Transverse colon (tissue), 4 donors: ENCODE measurements around the gene TMEM205. TPM values are rescaled to one million over a fixed set of nuclear protein-coding genes. Genes with fewer than 3 reads are reported as not detected.

ENCODE experiments used
- DNase-seq: peaks from one replicate; pipeline ENCODE4 v3.0.0-alpha.2; 2019
- H3K27ac ChIP-seq, 4 donors: fragments of 200-600 bp; sonication (generic); 2 replicates each; pipeline ENCODE4 v1.5.1; 2016 to 2018; ENCODE audit warnings: inconsistent platforms in 4 of 4
- H3K27me3 ChIP-seq: fragments of 200-600 bp; sonication (generic); 2 replicates; pipeline ENCODE4 v1.5.1; 2017; ENCODE audit warnings: inconsistent platforms
- H3K36me3 ChIP-seq, 4 donors: fragments of 200-600 bp; sonication (generic); 2 replicates each; pipeline ENCODE4 v1.5.1; 2017 to 2019; ENCODE audit warnings: inconsistent platforms in 4 of 4
- H3K4me1 ChIP-seq, 4 donors: fragments of 200-600 bp; sonication (generic); 2 replicates each; pipeline ENCODE4 v1.5.1; 2017 to 2020; ENCODE audit warnings: inconsistent platforms in 4 of 4
- H3K4me3 ChIP-seq, 4 donors: fragments of 200-600 bp; sonication (generic); 1 replicate in 1 of 4; 2 replicates in 3 of 4; pipeline versions ENCODE4 v1.5.1 to v1.6.1; 2017 to 2019; ENCODE audit warnings: inconsistent platforms in 4 of 4
- H3K9me3 ChIP-seq, 2 donors: fragments of 200-600 bp; sonication (generic); 2 replicates each; pipeline ENCODE4 v1.5.1; 2017 to 2019; ENCODE audit warnings: inconsistent platforms in 2 of 2
- EP300 ChIP-seq: sonication (generic); formaldehyde crosslinking; IDR thresholded peaks from one replicate; pipeline ENCODE4 v1.6.1; 2017; ENCODE audit warnings: antibody characterized with exemption, low read depth
- POLR2A ChIP-seq: fragments of 450-650 bp; IDR thresholded peaks from one replicate; pipeline ENCODE4 v1.6.1; 2016; ENCODE audit warnings: antibody characterized with exemption, mild to moderate bottlenecking, moderate library complexity
- POLR2AphosphoS5 ChIP-seq, 3 donors: sonication (generic); formaldehyde crosslinking; IDR thresholded peaks; one replicate each; pipeline ENCODE4 v1.6.1; 2016; ENCODE audit warnings: antibody characterized with exemption in 3 of 3
- WGBS, 2 donors: methylation state at CpG; one replicate each; pipeline ENCODE4 v1.1.5; 2018; ENCODE audit warnings: low coverage in 1 of 2; 5-methylcytosine and 5-hydroxymethylcytosine counted together
- in situ Hi-C, 4 donors: fragments of 200-750 bp; cut with MboI; loops; one replicate each; pipeline versions ENCODE4 v1.15.0 to v1.15.1; 2017; ENCODE audit warnings: low sequenced_read_pairs in 3 of 4, low pct_ligation_motif_present in 1 of 4, low pct_unique_long_range_greater_than_20kb in 1 of 4
- intact Hi-C: fragments of 100-400 bp; cut with DNase I; formaldehyde crosslinking; loops from one replicate; pipeline ENCODE4 v1.15.1; 2023; ENCODE audit warnings: low total_unique reads
- total RNA-seq, 4 donors: library from RNA; depleted of rRNA; stranded (reverse); fragments of >200 nt; gene quantifications; one replicate each; pipeline ENCODE4 v1.1.0, GENCODE V29; 2016
- TF ChIP-seq, protein P1 (sequence below), 5 experiments: fragments of 200-600 bp in 3 of 5; fragments of 450-650 bp in 2 of 5; sonication (generic) in 3 of 5; IDR thresholded peaks; 1 replicate in 2 of 5; 2 replicates in 3 of 5; pipeline ENCODE4 v1.5.1; 2016 to 2017; ENCODE audit warnings: antibody characterized with exemption in 5 of 5, inconsistent platforms in 3 of 5, mild to moderate bottlenecking in 2 of 5, moderate library complexity in 1 of 5

The TMEM205 gene
- total RNA-seq, 4 donors from 2014 or later = 18.7 to 163 (median 88.4) TPM

DNA sequence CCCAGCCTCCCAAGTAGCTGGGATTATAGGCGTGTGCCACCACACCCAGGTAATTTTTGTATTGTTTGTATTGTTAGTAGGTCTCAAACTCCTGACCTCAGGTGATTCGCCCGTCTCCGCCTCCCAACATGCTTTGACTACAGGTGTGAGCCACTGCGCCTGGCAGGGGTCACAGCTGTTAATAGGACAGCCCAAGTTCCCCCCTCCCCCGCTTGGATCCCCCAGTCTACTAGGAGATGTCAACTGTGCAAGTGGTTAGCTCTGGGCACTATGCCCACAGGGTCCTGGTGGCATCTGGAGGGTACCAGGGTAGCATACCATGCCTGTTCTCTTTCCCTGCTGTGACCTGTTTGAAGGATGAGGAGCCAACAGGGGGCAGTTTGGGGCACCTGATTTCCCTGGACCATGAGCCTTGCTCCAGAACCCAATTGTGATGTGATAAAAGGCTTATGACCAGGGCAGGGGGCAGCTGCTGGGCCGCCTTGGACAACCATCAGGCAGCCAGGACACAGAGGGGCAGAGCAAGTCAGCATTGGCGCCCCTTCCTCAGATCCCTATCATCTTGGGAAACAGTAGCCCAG lies 50.3 kb downstream of the TMEM205 start, which contains the start of gene TSPAN16:
Gene TSPAN16 (plus strand): TSS at position 496 of the 581 bp plus-strand sequence. CDS start 138 bp downstream, outside the sequence.
- no peak within 1 kb of the TSS for H3K4me3 ChIP-seq
- TF ChIP-seq, protein P1, sequence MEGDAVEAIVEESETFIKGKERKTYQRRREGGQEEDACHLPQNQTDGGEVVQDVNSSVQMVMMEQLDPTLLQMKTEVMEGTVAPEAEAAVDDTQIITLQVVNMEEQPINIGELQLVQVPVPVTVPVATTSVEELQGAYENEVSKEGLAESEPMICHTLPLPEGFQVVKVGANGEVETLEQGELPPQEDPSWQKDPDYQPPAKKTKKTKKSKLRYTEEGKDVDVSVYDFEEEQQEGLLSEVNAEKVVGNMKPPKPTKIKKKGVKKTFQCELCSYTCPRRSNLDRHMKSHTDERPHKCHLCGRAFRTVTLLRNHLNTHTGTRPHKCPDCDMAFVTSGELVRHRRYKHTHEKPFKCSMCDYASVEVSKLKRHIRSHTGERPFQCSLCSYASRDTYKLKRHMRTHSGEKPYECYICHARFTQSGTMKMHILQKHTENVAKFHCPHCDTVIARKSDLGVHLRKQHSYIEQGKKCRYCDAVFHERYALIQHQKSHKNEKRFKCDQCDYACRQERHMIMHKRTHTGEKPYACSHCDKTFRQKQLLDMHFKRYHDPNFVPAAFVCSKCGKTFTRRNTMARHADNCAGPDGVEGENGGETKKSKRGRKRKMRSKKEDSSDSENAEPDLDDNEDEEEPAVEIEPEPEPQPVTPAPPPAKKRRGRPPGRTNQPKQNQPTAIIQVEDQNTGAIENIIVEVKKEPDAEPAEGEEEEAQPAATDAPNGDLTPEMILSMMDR (IDR thresholded peaks at IDR 0.05) = no peak
- no peak for TF ChIP-seq POLR2A
- TF ChIP-seq POLR2AphosphoS5 (IDR thresholded peaks at IDR 0.05) = no peak
- TF ChIP-seq EP300 = no peak
- H3K36me3 ChIP-seq = no peaks in the 10 kb centered on the region
- peaks cover 11% of the 10 kb centered on the region for H3K27me3 ChIP-seq
- H3K4me1 ChIP-seq = peaks cover 0 to 27% (median 19%) of the 10 kb centered on the region in 4 donors
- in situ Hi-C loops (loop anchor here in 3 of 4 donors (10.0 to 25.0 kb wide), 3 partner anchors 139 to 192 kb away; partner anchors contain the start of genes ELAVL3 (in 1 of the 3), ODAD3 (in 1 of the 3) and PRKCSH (in 1 of the 3)), intact Hi-C loops (loop anchor here (10.0 kb wide), 1 partner anchor 149 kb away; no protein-coding TSS in a partner anchor)
- H3K9me3 ChIP-seq = no peaks in the 10 kb centered on the region
- H3K27ac ChIP-seq = peak within 1 kb of the TSS in 3 of 4 donors; percentile 1 to 53 (median 35)
- DNase-seq = no peak
- WGBS, 2 donors = 60% methylated on average over 1 to 8 of the region's 8 CpGs

DNA sequence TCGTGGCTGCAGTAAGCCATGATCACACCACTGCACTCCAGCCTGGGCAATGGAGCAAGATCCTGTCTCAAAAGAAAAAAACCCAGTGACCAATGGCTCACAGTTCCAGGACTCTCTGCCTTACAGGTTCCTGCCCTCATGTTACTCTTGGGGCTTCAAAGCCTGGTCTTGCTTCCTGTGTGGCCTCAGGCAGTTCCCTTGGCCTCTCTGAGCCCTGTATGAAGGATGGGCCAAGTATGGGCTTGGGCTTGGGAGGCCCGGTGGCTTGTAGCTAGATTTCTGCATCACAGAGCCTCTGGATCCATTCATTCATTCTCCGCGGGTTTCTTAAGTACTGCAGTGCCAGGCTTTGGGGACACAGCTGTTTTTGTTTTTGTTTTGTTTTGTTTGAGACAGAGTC lies 50.9 kb downstream of the TMEM205 start:
- H3K36me3 ChIP-seq = no peaks in the 10 kb centered on the region
- intact Hi-C loops (loop anchor here (10.0 kb wide), 1 partner anchor 150 kb away; no protein-coding TSS in a partner anchor), in situ Hi-C loops (loop anchor here in 3 of 4 donors (10.0 to 25.0 kb wide), 3 partner anchors 140 to 192 kb away; partner anchors contain the start of genes ELAVL3 (in 1 of the 3), ODAD3 (in 1 of the 3) and PRKCSH (in 1 of the 3))
- TF ChIP-seq EP300 = no peak
- TF ChIP-seq, protein P1 (IDR thresholded peaks at IDR 0.05) = no peak
- no peak for TF ChIP-seq POLR2A
- no peak for DNase-seq
- 82 to 83% methylated on average over 3 to 4 of the region's 4 CpGs for WGBS, 2 donors
- H3K4me3 ChIP-seq = no peak overlapping the region
- no peaks in the 10 kb centered on the region for H3K9me3 ChIP-seq
- H3K4me1 ChIP-seq = peaks cover 0 to 27% (median 19%) of the 10 kb centered on the region in 4 donors
- no peak overlapping the region for H3K27ac ChIP-seq
- H3K27me3 ChIP-seq = peaks cover 10% of the 10 kb centered on the region

DNA sequence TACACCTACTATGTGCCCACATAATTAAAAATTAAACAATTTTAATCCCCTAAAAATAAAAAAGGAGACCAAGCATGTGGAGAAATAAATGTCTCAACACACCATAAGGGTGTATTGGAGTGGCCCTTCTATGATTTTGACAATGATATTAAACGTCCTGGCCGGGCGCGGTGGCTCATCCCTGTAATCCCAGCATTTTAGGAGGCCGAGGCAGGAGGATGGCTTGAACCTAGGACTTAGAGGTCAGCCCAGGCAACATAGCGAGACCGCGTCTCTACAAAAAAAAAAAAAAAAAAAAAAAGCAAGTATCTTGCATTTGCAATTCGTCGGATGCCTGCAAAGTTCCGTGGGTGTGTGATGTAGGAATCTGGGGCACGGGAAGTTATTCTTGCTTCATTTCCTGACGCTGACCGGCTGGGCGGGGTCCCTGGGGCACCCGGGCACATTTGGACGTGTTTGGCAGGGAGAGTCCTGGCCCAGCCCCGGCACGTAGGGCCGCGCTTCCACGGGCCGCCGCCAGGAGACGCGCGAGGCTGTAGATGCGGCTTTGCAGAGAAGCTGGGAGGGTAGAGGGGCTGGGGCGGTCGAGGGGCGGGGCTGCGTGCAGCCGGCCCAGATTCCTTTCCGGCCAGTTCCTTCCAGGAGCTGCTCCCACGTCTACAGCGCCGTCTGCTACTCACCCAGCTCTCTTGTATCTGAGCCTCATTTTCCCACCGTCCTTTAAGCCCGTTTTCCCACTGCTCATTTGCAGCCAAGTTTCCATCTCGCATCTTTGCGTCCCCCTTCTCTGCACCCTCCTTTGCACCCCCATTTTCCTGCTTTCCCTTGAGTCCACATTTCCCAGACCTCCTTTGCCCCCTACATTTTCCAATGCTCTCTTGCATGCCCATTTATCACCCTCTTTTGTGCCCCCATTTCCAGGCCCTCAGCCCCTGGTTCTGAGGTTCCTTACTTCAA lies 52.4 kb downstream of the TMEM205 start:
- intact Hi-C loops = loop anchor here (10.0 kb wide), 1 partner anchor 151 kb away; no protein-coding TSS in a partner anchor
- Histone ChIP-seq H3K4me3 (peak overlapping the region in 2 of 4 donors; percentile 1 to 34), H3K9me3 (no peaks in the 10 kb centered on the region), H3K27ac (peak overlapping the region; percentile 12 to 68 (median 43)), H3K4me1 (peaks cover 0 to 27% (median 19%) of the 10 kb centered on the region in 4 donors), H3K36me3 (no peaks in the 10 kb centered on the region), H3K27me3 (peaks cover 1% of the 10 kb centered on the region)
- peak; percentile 93 for DNase-seq
- in situ Hi-C loops = loop anchor here in 3 of 4 donors (10.0 to 25.0 kb wide), 3 partner anchors 141 to 194 kb away; partner anchors contain the start of genes ELAVL3 (in 1 of the 3), ODAD3 (in 1 of the 3) and PRKCSH (in 1 of the 3)
- TF ChIP-seq POLR2AphosphoS5 (IDR thresholded peaks at IDR 0.05) (peak in 2 of 3 donors; percentile 25 to 36), EP300 (no peak), POLR2A (no peak)
- TF ChIP-seq, protein P1 (IDR thresholded peaks at IDR 0.05) = peak; percentile 98 to 99 (median 99)
- WGBS, 2 donors = 2 to 18% methylated on average over 14 to 41 of the region's 41 CpGs

Other genes with a start within 250 kb of the TMEM205 start
- 10 to 100 TPM in 1 of 4 donors, 1 to 10 TPM in 1, not detected in 2; 2.6 to 47.4 TPM for gene SPC24, start 190.5 kb downstream of the TMEM205 start, total RNA-seq
- 100 to 1,000 TPM; 145 to 339 (median 243) TPM for gene KANK2, start 148.7 kb downstream of the TMEM205 start, total RNA-seq
- gene ANGPTL8, start 106.6 kb downstream of the TMEM205 start, total RNA-seq = not detected
- 100 to 1,000 TPM in 1 of 4 donors, 10 to 100 TPM in 3; 66.4 to 268 (median 78.4) TPM for gene DOCK6, start 83.7 kb downstream of the TMEM205 start, total RNA-seq
- not detected for gene TSPAN16, start 50.1 kb downstream of the TMEM205 start, total RNA-seq
- gene RAB3D, start 6.6 kb downstream of the TMEM205 start, total RNA-seq = 10 to 100 TPM; 16.5 to 41.1 (median 18.6) TPM
- 1,000 to 10,000 TPM in 1 of 4 donors, 10 to 100 TPM in 3; 13.8 to 1,153 (median 26.1) TPM for gene CCDC159, start 251 bp upstream of the TMEM205 start, total RNA-seq
- 10 to 100 TPM in 2 of 4 donors, 1 to 10 TPM in 2; 6.3 to 51.7 (median 11.5) TPM for gene PLPPR2, start 9.2 kb upstream of the TMEM205 start, total RNA-seq
- gene SWSAP1, start 28.4 kb upstream of the TMEM205 start, total RNA-seq = 10 to 100 TPM in 1 of 4 donors, 1 to 10 TPM in 3; 2.1 to 11.1 (median 2.6) TPM
- 10 to 100 TPM in 1 of 4 donors, 1 to 10 TPM in 3; 2.3 to 24.3 (median 6.4) TPM for gene EPOR, start 38.0 kb upstream of the TMEM205 start, total RNA-seq
- gene RGL3, start 73.0 kb upstream of the TMEM205 start, total RNA-seq = 10 to 100 TPM in 3 of 4 donors, 1 to 10 TPM in 1; 6.7 to 78.9 (median 28.1) TPM
- 1 to 10 TPM in 1 of 4 donors, under 1 TPM in 1, not detected in 2; 0.32 to 2.2 TPM for gene ODAD3, start 88.9 kb upstream of the TMEM205 start, total RNA-seq
- gene PRKCSH, start 89.4 kb upstream of the TMEM205 start, total RNA-seq = 100 to 1,000 TPM; 119 to 195 (median 183) TPM
- gene ELAVL3, start 134.8 kb upstream of the TMEM205 start, total RNA-seq = 1 to 10 TPM in 2 of 4 donors, under 1 TPM in 1, not detected in 1; 0.27 to 3.2 (median 1.3) TPM
- gene ZNF653, start 159.6 kb upstream of the TMEM205 start, total RNA-seq = 10 to 100 TPM; 10.6 to 44.9 (median 17.4) TPM
- 10 to 100 TPM; 20.9 to 63.4 (median 39.1) TPM for gene ECSIT, start 182.9 kb upstream of the TMEM205 start, total RNA-seq
- 1,000 to 10,000 TPM in 1 of 4 donors, 100 to 1,000 TPM in 3; 198 to 1,121 (median 486) TPM for gene CNN1, start 192.6 kb upstream of the TMEM205 start, total RNA-seq
- 10 to 100 TPM; 14.7 to 45.7 (median 37.2) TPM for gene ELOF1, start 213.0 kb upstream of the TMEM205 start, total RNA-seq
- gene ACP5, start 231.4 kb upstream of the TMEM205 start, total RNA-seq = 10 to 100 TPM; 10.5 to 60.2 (median 22.4) TPM